Activated CD8-positive, alpha-beta T cell treated with anti-CD3 and anti-CD28 coated beads for 36 hours (primary cell): ENCODE measurements around the gene SPEF1. TPM values are rescaled to one million over a fixed set of nuclear protein-coding genes. Genes with fewer than 3 reads are reported as not detected.
A peak's percentile ranks its signal among the peaks of the same experiment; 100 is the strongest.
"Not testable (repeated sequence)": the region's sequence is repeated elsewhere in the genome, so short reads cannot be mapped to it uniquely, and the experiment has no call there.

Experiments used
- ATAC-seq: fragments of 200-7000 bp; cut with Tn5 transposase; one replicate; pipeline ENCODE4 v1.10.0; 2021; ENCODE audit warnings: mild to moderate bottlenecking, moderate library complexity
- CTCF ChIA-PET: fragments of 350-600 bp; sonication (Branson Sonifier 250); formaldehyde crosslinking; loops from one replicate; lab custom pipeline; 2021; ENCODE audit warnings: antibody characterized with exemption; lab: Charles Lee
- POLR2A ChIA-PET: fragments of 350-600 bp; sonication (Branson Sonifier 250); formaldehyde crosslinking; loops from one replicate; lab custom pipeline; 2021; ENCODE audit warnings: antibody characterized with exemption; lab: Charles Lee
- DNase-seq: peaks from one replicate; pipeline ENCODE4 v3.0.0-alpha.2; 2020
- H3K27ac Mint-ChIP-seq: one replicate; pipeline ENCODE4 v1.8.0; 2021; ENCODE audit warnings: mild to moderate bottlenecking, mixed read lengths
- H3K27me3 Mint-ChIP-seq: one replicate; pipeline ENCODE4 v1.8.0; 2021; ENCODE audit warnings: mixed read lengths
- H3K36me3 Mint-ChIP-seq: one replicate; pipeline ENCODE4 v1.8.0; 2021; ENCODE audit warnings: low read depth, mixed read lengths
- H3K4me1 Mint-ChIP-seq: one replicate; pipeline ENCODE4 v1.8.0; 2021; ENCODE audit warnings: low read depth, mixed read lengths
- H3K4me3 Mint-ChIP-seq: one replicate; pipeline ENCODE4 v1.8.0; 2021; ENCODE audit warnings: mild to moderate bottlenecking, moderate library complexity, mixed read lengths
- H3K9me3 Mint-ChIP-seq: one replicate; pipeline ENCODE4 v1.8.0; 2021; ENCODE audit warnings: mixed read lengths
- CTCF ChIP-seq: fragments of 200-600 bp; IDR thresholded peaks from one replicate; pipeline ENCODE4 v1.8.0; 2022; ENCODE audit warnings: antibody characterized with exemption, mild to moderate bottlenecking
- intact Hi-C: fragments of 100-400 bp; cut with micrococcal nuclease; formaldehyde crosslinking; loops from one replicate; pipeline ENCODE4 v1.10.0; 2022
- total RNA-seq, 2 experiments: library from RNA; stranded (reverse); gene quantifications; one replicate each; pipeline ENCODE4 v1.2.3, GENCODE V29; 2021

SPEF1 gene
- total RNA-seq, result under 1 TPM in 1 of 2 experiments, not detected in 1; 0.23 TPM

DNA sequence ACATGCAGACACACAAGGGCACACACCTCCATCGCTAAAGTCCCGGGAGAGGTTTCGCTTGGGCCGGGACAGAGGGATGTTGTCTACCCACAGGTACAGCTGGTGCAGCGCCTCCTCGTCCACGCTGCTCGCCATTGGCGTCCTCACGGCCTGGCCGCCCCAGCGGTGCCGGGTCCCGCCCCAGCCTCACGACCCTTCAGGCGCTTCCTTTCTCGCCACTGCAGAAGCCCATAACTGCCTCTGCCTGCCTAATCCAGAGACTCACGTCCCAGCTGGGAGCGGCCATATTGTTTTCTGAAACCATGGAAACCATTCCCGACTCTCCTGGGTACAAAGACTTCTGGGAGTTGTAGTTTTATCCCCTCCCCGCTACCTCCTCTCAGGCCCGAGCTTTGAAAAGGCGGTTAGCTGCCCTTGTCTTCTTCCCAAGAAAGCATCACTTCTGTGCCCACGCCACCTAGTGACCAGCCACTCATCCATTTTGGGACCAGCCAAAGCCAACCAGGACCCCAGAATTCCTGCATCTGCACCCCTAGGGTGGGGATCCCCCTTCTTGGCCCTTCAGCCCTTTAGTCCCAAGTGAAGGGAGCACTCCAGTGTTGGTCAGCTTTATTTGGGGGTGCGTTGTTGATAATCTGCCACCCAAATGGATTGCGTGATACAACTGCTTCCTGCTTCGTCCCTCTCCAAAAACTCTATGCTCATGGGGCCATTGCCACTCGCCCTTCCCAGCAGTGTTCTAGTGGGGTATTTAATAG is at the start of gene SPEF1:
TSS of gene SPEF1 (minus strand) at position 296 of the 758 bp plus-strand sequence. CDS start at position 135, 161 bp downstream.
- TF ChIP-seq CTCF, result no peak
- H3K9me3 Mint-ChIP-seq, result no peaks in the 10 kb centered on the region
- ChIA-PET POLR2A (interaction anchor here (1.7 to 2.0 kb wide), 2 partner anchors 19 to 37 kb away, joined by 6 read pairs; no protein-coding TSS in a partner anchor), CTCF (interaction anchor here (0.8 to 2.9 kb wide), 3 partner anchors 14 to 39 kb away, joined by 3 to 10 read pairs (median 3); partner anchors contain the start of genes ADISSP and AP5S1)
- ATAC-seq, result peak; percentile 63
- H3K27me3 Mint-ChIP-seq, result peaks cover 14% of the 10 kb centered on the region
- peaks cover 42% of the 10 kb centered on the region for H3K4me1 Mint-ChIP-seq
- peak within 1 kb of the TSS; percentile 43 for H3K4me3 Mint-ChIP-seq
- peaks cover 13% of the 10 kb centered on the region for H3K36me3 Mint-ChIP-seq
- intact Hi-C loops, result loop anchor here (5.0 kb wide), 1 partner anchor 76 kb away; no protein-coding TSS in a partner anchor
- no peak within 1 kb of the TSS for H3K27ac Mint-ChIP-seq
- DNase-seq, result peak; percentile 64

DNA sequence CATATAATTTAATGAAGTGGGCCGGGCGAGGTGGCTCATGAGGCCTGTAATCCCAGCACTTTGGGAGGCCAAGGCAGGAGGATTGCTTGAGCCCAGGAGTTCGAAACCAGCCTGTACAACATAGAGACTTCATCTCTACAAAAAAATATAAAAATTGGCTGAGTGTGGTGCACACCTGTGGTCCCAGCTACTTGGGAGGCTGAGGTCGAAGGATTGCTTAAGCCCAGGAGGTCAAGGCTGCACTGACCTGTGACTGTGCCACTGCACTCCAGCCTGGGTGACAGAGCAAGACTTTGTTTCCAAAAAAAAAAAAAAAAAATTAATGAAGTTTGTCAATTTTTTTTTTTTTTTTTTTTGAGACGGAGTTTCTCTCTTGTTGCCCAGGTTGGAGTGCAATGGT is 48.6 kb upstream of the SPEF1 start:
- intact Hi-C loops, H3K4me3 Mint-ChIP-seq, DNase-seq, CTCF ChIA-PET, H3K27ac Mint-ChIP-seq, ATAC-seq, H3K4me1 Mint-ChIP-seq, H3K36me3 Mint-ChIP-seq, H3K9me3 Mint-ChIP-seq, H3K27me3 Mint-ChIP-seq: not testable (repeated sequence)
- POLR2A ChIA-PET, result interaction anchor here (0.5 to 1.3 kb wide), 2 partner anchors 8 to 43 kb away, joined by 3 read pairs; no protein-coding TSS in a partner anchor

DNA sequence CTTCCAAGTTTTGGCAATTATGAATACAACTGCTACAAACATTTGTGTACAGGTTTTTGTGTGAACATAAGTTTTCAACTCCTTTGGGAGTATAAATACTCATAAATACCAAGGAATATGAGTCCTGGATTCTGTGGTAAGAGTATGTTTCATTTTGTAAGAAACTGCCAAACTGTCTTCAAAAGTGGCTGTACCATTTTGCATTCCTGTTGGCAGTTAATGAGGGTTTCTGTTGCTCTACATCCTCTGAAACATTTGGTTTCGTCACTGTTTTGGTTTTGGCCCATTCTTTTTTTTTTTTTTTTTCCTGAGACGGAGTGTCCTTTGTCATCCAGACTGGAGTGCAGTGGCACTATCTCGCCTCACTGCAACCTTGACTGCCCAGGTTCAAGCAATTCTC is 47.5 kb upstream of the SPEF1 start:
- ChIA-PET POLR2A (no interaction called here), CTCF (no interaction called here)
- no peaks in the 10 kb centered on the region for H3K4me1 Mint-ChIP-seq
- H3K36me3 Mint-ChIP-seq, result peaks cover 5% of the 10 kb centered on the region
- H3K9me3 Mint-ChIP-seq, result no peaks in the 10 kb centered on the region
- no peak overlapping the region for H3K4me3 Mint-ChIP-seq
- intact Hi-C loops, result no loop called here
- H3K27me3 Mint-ChIP-seq, result no peaks in the 10 kb centered on the region
- no peak for TF ChIP-seq CTCF
- H3K27ac Mint-ChIP-seq, result no peak overlapping the region
- ATAC-seq (no peak), DNase-seq (no peak)

DNA sequence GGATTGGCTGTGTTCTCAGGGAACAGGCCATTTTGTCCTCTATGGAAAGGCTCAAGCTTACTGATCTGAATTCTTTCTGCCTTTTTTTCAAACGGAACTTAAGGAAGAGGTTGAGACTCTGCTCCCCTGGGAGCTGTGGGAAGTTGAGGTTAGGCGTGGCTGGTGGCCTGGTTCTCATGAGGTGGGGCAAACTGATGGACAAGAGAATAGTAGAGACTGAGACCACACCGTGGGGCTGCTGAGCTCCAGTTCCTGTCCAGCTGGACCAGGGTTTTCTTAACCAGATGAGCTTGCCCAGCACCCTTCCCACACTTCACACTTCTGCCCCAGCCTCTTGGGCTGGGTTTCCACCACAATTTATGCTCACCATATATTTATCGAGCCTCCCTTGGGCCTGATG is 45.2 kb upstream of the SPEF1 start:
- ChIA-PET CTCF (interaction anchor here (0.9 to 1.4 kb wide), 3 partner anchors 39 to 116 kb away, joined by 3 to 4 read pairs (median 3); no protein-coding TSS in a partner anchor), POLR2A (interaction anchor here (0.6 to 1.1 kb wide), 4 partner anchors 26 to 256 kb away, joined by 3 read pairs; partner anchors contain the start of gene CENPB)
- Mint-ChIP-seq H3K4me3 (no peak overlapping the region), H3K36me3 (peaks cover 5% of the 10 kb centered on the region), H3K27ac (no peak overlapping the region), H3K9me3 (no peaks in the 10 kb centered on the region), H3K27me3 (no peaks in the 10 kb centered on the region), H3K4me1 (peaks cover 6% of the 10 kb centered on the region)
- intact Hi-C loops, result no loop called here
- no peak for ATAC-seq
- TF ChIP-seq CTCF, result no peak
- DNase-seq, result no peak

- Mint-ChIP-seq H3K4me1 (peaks cover 6% of the 10 kb centered on the region), H3K27ac (no peak overlapping the region), H3K36me3 (peaks cover 4% of the 10 kb centered on the region), H3K27me3 (no peaks in the 10 kb centered on the region), H3K9me3 (no peaks in the 10 kb centered on the region), H3K4me3 (no peak overlapping the region)
- ChIA-PET POLR2A (interaction anchor here (0.9 kb wide), 1 partner anchor 30 kb away, joined by 4 read pairs; no protein-coding TSS in a partner anchor), CTCF (interaction anchor here (0.9 to 1.2 kb wide), 2 partner anchors 62 to 115 kb away, joined by 3 to 4 read pairs; no protein-coding TSS in a partner anchor)
- intact Hi-C loops, result no loop called here
- no peak for TF ChIP-seq CTCF
- ATAC-seq (no peak), DNase-seq (no peak)
Observed at GRCh38 chr20:3825526-3825925, 44.3 kb upstream of the SPEF1 start.
